ENCODE measurements around the gene MTMR11. TPM values are rescaled to one million over a fixed set of nuclear protein-coding genes. Genes with fewer than 3 reads are reported as not detected.
"Not testable (repeated sequence)": the region's sequence is repeated elsewhere in the genome, so short reads cannot be mapped to it uniquely, and the experiment has no call there.

Gene MTMR11
- total and polyA plus RNA-seq, 3 experiments from 2014 or later: 0.14 to 1.9 (median 1.6) TPM

- H3K36me3 Mint-ChIP-seq: peaks cover 0 to 49% (median 16%) of the 10 kb centered on the region in 3 donors
- no peaks in the 10 kb centered on the region for H3K9me3 Mint-ChIP-seq
- no peak overlapping the region for H3K27ac ChIP-seq (ENCODE audit: low read depth, low read length)
- ChIA-PET CTCF (no interaction called here), POLR2A (no interaction called here)
- no peaks in the 10 kb centered on the region for H3K36me3 ChIP-seq (ENCODE audit: insufficient read depth, low read length)
- H3K27me3 ChIP-seq (ENCODE audit: insufficient read depth, low read length, poor library complexity, severe bottlenecking): no peaks in the 10 kb centered on the region
- no peaks in the 10 kb centered on the region for H3K27me3 Mint-ChIP-seq
- H3K4me3 Mint-ChIP-seq: no peak overlapping the region
- no peaks in the 10 kb centered on the region for H3K4me1 ChIP-seq (ENCODE audit: insufficient read depth, low read length)
- peak overlapping the region in 2 of 8 donors; percentile 29 to 39 for H3K27ac Mint-ChIP-seq
- H3K9me3 ChIP-seq (ENCODE audit: low read length): no peaks in the 10 kb centered on the region
- DNase-seq: no peak
- H3K4me3 ChIP-seq (ENCODE audit: low read length): no peak overlapping the region
- peaks cover 5 to 10% (median 6%) of the 10 kb centered on the region in 3 donors for H3K4me1 Mint-ChIP-seq
Measured at GRCh38 chr1:149945206-149945605, 8.5 kb upstream of the MTMR11 start.

GRCh38 chr1:149942885-149943284, 6.2 kb upstream of the MTMR11 start:
- Mint-ChIP-seq H3K27me3 (no peaks in the 10 kb centered on the region), H3K27ac (peak overlapping the region in 6 of 8 donors; percentile 1 to 89 (median 70)), H3K36me3 (peaks cover 0 to 28% (median 12%) of the 10 kb centered on the region in 3 donors), H3K4me1 (peaks cover 12 to 20% (median 14%) of the 10 kb centered on the region in 3 donors), H3K9me3 (no peaks in the 10 kb centered on the region), H3K4me3 (no peak overlapping the region)
- Histone ChIP-seq H3K4me3 (ENCODE audit: low read length) (no peak overlapping the region), H3K36me3 (ENCODE audit: insufficient read depth, low read length) (no peaks in the 10 kb centered on the region), H3K9me3 (ENCODE audit: low read length) (no peaks in the 10 kb centered on the region), H3K27ac (ENCODE audit: low read depth, low read length) (no peak overlapping the region), H3K4me1 (ENCODE audit: insufficient read depth, low read length) (peaks cover 8% of the 10 kb centered on the region), H3K27me3 (ENCODE audit: insufficient read depth, low read length, poor library complexity, severe bottlenecking) (no peaks in the 10 kb centered on the region)
- ChIA-PET CTCF (no interaction called here), POLR2A (no interaction called here)
- DNase-seq: no peak

GRCh38 chr1:149942207-149942606, 5.5 kb upstream of the MTMR11 start:
- CTCF ChIA-PET: no interaction called here

GRCh38 chr1:149940427-149940826, 3.7 kb upstream of the MTMR11 start:
- Histone ChIP-seq H3K9me3 (ENCODE audit: low read length) (no peaks in the 10 kb centered on the region), H3K27ac (ENCODE audit: low read depth, low read length) (no peak overlapping the region), H3K4me1 (ENCODE audit: insufficient read depth, low read length) (peaks cover 14% of the 10 kb centered on the region), H3K4me3 (ENCODE audit: low read length) (no peak overlapping the region), H3K36me3 (ENCODE audit: insufficient read depth, low read length) (no peaks in the 10 kb centered on the region), H3K27me3 (ENCODE audit: insufficient read depth, low read length, poor library complexity, severe bottlenecking) (no peaks in the 10 kb centered on the region)
- Mint-ChIP-seq H3K27me3 (no peaks in the 10 kb centered on the region), H3K9me3 (no peaks in the 10 kb centered on the region), H3K4me1 (peaks cover 20 to 28% (median 22%) of the 10 kb centered on the region in 3 donors), H3K27ac (peak overlapping the region in 1 of 8 donors; percentile 58), H3K36me3 (peaks cover 0 to 14% (median 10%) of the 10 kb centered on the region in 3 donors), H3K4me3 (no peak overlapping the region)
- ChIA-PET CTCF (no interaction called here), POLR2A (no interaction called here)
- DNase-seq: no peak

More at GRCh38 chr1:149942207-149942606, 5.5 kb upstream of the MTMR11 start:
- no peaks in the 10 kb centered on the region for H3K27me3 Mint-ChIP-seq
- POLR2A ChIA-PET: interaction anchor here (0.5 to 0.8 kb wide), 2 partner anchors 13 to 14 kb away, joined by 3 read pairs; no protein-coding TSS in a partner anchor
- Histone ChIP-seq H3K36me3 (ENCODE audit: insufficient read depth, low read length) (no peaks in the 10 kb centered on the region), H3K9me3 (ENCODE audit: low read length) (no peaks in the 10 kb centered on the region), H3K27me3 (ENCODE audit: insufficient read depth, low read length, poor library complexity, severe bottlenecking) (no peaks in the 10 kb centered on the region), H3K27ac (ENCODE audit: low read depth, low read length) (no peak overlapping the region), H3K4me3 (ENCODE audit: low read length) (no peak overlapping the region), H3K4me1 (ENCODE audit: insufficient read depth, low read length) (peaks cover 14% of the 10 kb centered on the region)
- H3K36me3 Mint-ChIP-seq: peaks cover 0 to 22% (median 11%) of the 10 kb centered on the region in 3 donors
- no peak for DNase-seq
- peaks cover 19 to 26% (median 19%) of the 10 kb centered on the region in 3 donors for H3K4me1 Mint-ChIP-seq
- H3K4me3 Mint-ChIP-seq: no peak overlapping the region
- peak overlapping the region in 2 of 8 donors; percentile 19 for H3K27ac Mint-ChIP-seq
- H3K9me3 Mint-ChIP-seq: no peaks in the 10 kb centered on the region

- not testable (repeated sequence) for H3K36me3 Mint-ChIP-seq; H3K27me3 ChIP-seq (ENCODE audit: insufficient read depth, low read length, poor library complexity, severe bottlenecking); H3K9me3 ChIP-seq (ENCODE audit: low read length); H3K36me3 ChIP-seq (ENCODE audit: insufficient read depth, low read length); H3K4me3 ChIP-seq (ENCODE audit: low read length); DNase-seq; H3K9me3 Mint-ChIP-seq; H3K27me3 Mint-ChIP-seq; H3K4me3 Mint-ChIP-seq
- ChIA-PET CTCF (interaction anchor here (1.4 kb wide), 1 partner anchor 16 kb away, joined by 3 read pairs; no protein-coding TSS in a partner anchor), POLR2A (interaction anchor here (0.6 to 0.7 kb wide), 2 partner anchors 46 to 1903 kb away, joined by 4 to 5 read pairs; no protein-coding TSS in a partner anchor)
- H3K27ac ChIP-seq (ENCODE audit: low read depth, low read length): peak overlapping the region; percentile 54
- Mint-ChIP-seq H3K27ac (peak overlapping the region in 1 of 8 donors; percentile 63), H3K4me1 (peaks cover 19 to 27% (median 22%) of the 10 kb centered on the region in 3 donors)
- H3K4me1 ChIP-seq (ENCODE audit: insufficient read depth, low read length): peaks cover 14% of the 10 kb centered on the region
Measured at GRCh38 chr1:149938668-149939003, 2.0 kb upstream of the MTMR11 start.

GRCh38 chr1:149937759-149938158, 1.1 kb upstream of the MTMR11 start:
- CTCF ChIA-PET: no interaction called here

GRCh38 chr1:149936992-149937705, 470 bp upstream of the MTMR11 start:
- Histone ChIP-seq H3K36me3 (ENCODE audit: insufficient read depth, low read length) (no peaks in the 10 kb centered on the region), H3K4me1 (ENCODE audit: insufficient read depth, low read length) (peaks cover 14% of the 10 kb centered on the region), H3K4me3 (ENCODE audit: low read length) (no peak overlapping the region), H3K27ac (ENCODE audit: low read depth, low read length) (no peak overlapping the region), H3K27me3 (ENCODE audit: insufficient read depth, low read length, poor library complexity, severe bottlenecking) (no peaks in the 10 kb centered on the region), H3K9me3 (ENCODE audit: low read length) (no peaks in the 10 kb centered on the region)
- H3K27ac Mint-ChIP-seq: peak overlapping the region in 1 of 8 donors; percentile 79
- H3K4me3 Mint-ChIP-seq: peak overlapping the region in 1 of 7 donors; percentile 16
- H3K4me1 Mint-ChIP-seq: peaks cover 14 to 18% (median 17%) of the 10 kb centered on the region in 3 donors
- no peaks in the 10 kb centered on the region for H3K9me3 Mint-ChIP-seq
- ChIA-PET POLR2A (interaction anchor here (0.8 kb wide), 1 partner anchor 9 kb away, joined by 3 read pairs; no protein-coding TSS in a partner anchor), CTCF (no interaction called here)
- peaks cover 3 to 7% of the 10 kb centered on the region in 2 donors for H3K27me3 Mint-ChIP-seq
- no peak for DNase-seq
- H3K36me3 Mint-ChIP-seq: peaks cover 0 to under 1% (median 0%) of the 10 kb centered on the region in 3 donors

More at GRCh38 chr1:149937759-149938158, 1.1 kb upstream of the MTMR11 start:
- Histone ChIP-seq H3K4me1 (ENCODE audit: insufficient read depth, low read length) (peaks cover 14% of the 10 kb centered on the region), H3K36me3 (ENCODE audit: insufficient read depth, low read length) (no peaks in the 10 kb centered on the region), H3K27ac (ENCODE audit: low read depth, low read length) (no peak overlapping the region), H3K9me3 (ENCODE audit: low read length) (no peaks in the 10 kb centered on the region), H3K27me3 (ENCODE audit: insufficient read depth, low read length, poor library complexity, severe bottlenecking) (no peaks in the 10 kb centered on the region), H3K4me3 (ENCODE audit: low read length) (no peak overlapping the region)
- peaks cover 0 to 4% of the 10 kb centered on the region in 2 donors for H3K27me3 Mint-ChIP-seq
- POLR2A ChIA-PET: interaction anchor here (0.6 to 0.8 kb wide), 2 partner anchors 10 to 13 kb away, joined by 3 to 6 read pairs; no protein-coding TSS in a partner anchor
- H3K27ac Mint-ChIP-seq: peak overlapping the region in 2 of 8 donors; percentile 72 to 79
- no peak for DNase-seq
- no peaks in the 10 kb centered on the region for H3K9me3 Mint-ChIP-seq
- no peak overlapping the region for H3K4me3 Mint-ChIP-seq
- peaks cover 14 to 18% (median 17%) of the 10 kb centered on the region in 3 donors for H3K4me1 Mint-ChIP-seq
- H3K36me3 Mint-ChIP-seq: no peaks in the 10 kb centered on the region

- POLR2A ChIA-PET: no interaction called here
- DNase-seq: no peak
Measured at GRCh38 chr1:149934356-149934755, 2.3 kb downstream of the MTMR11 start.

More at GRCh38 chr1:149934356-149934755, 2.3 kb downstream of the MTMR11 start:
- H3K9me3 Mint-ChIP-seq: no peaks in the 10 kb centered on the region
- H3K4me3 Mint-ChIP-seq: no peak overlapping the region
- no peaks in the 10 kb centered on the region for H3K27me3 ChIP-seq (ENCODE audit: insufficient read depth, low read length, poor library complexity, severe bottlenecking)
- H3K36me3 ChIP-seq (ENCODE audit: insufficient read depth, low read length): no peaks in the 10 kb centered on the region
- CTCF ChIA-PET: no interaction called here
- H3K4me1 ChIP-seq (ENCODE audit: insufficient read depth, low read length): peaks cover 14% of the 10 kb centered on the region
- no peaks in the 10 kb centered on the region for H3K9me3 ChIP-seq (ENCODE audit: low read length)
- H3K36me3 Mint-ChIP-seq: peaks cover 0 to 16% (median 0%) of the 10 kb centered on the region in 3 donors
- H3K4me3 ChIP-seq (ENCODE audit: low read length): no peak overlapping the region
- peaks cover 12 to 17% (median 16%) of the 10 kb centered on the region in 3 donors for H3K4me1 Mint-ChIP-seq
- H3K27me3 Mint-ChIP-seq: peaks cover 9 to 23% of the 10 kb centered on the region in 2 donors
- H3K27ac ChIP-seq (ENCODE audit: low read depth, low read length): no peak overlapping the region
- no peak overlapping the region for H3K27ac Mint-ChIP-seq
